Karpas-422 (cell line): ENCODE measurements around the gene TMEM161A. TPM values are rescaled to one million over a fixed set of nuclear protein-coding genes. Genes with fewer than 3 reads are reported as not detected.

Source experiments
- DNase-seq: peaks from one replicate; pipeline ENCODE4 v3.0.0-alpha.2; 2015
- H2AFZ ChIP-seq: fragments of 200-600 bp; sonication (generic); 2 replicates; pipeline ENCODE4 v1.6.1; 2014; ENCODE audit warnings: antibody characterized with exemption, low read length, mixed read lengths
- H3K27ac ChIP-seq: fragments of 200-600 bp; sonication (generic); 2 replicates; pipeline ENCODE4 v1.5.1; 2014; ENCODE audit warnings: mild to moderate bottlenecking, low read length, moderate library complexity
- H3K27me3 ChIP-seq: fragments of 200-600 bp; sonication (generic); 2 replicates; pipeline ENCODE4 v1.6.1; 2014; ENCODE audit warnings: low read length, mixed read lengths
- H3K36me3 ChIP-seq: fragments of 200-600 bp; sonication (generic); 2 replicates; pipeline ENCODE4 v1.6.1; 2014; ENCODE audit warnings: low read length, mixed read lengths; ENCODE audit not compliant: insufficient read depth
- H3K4me1 ChIP-seq: fragments of 200-600 bp; sonication (generic); 2 replicates; pipeline ENCODE4 v1.6.1; 2014; ENCODE audit warnings: mild to moderate bottlenecking, low read length, mixed read lengths
- H3K4me2 ChIP-seq: fragments of 200-600 bp; sonication (generic); 2 replicates; pipeline ENCODE4 v1.6.1; 2014; ENCODE audit warnings: low read length, low read depth, mild to moderate bottlenecking; ENCODE audit not compliant: poor library complexity, severe bottlenecking
- H3K4me3 ChIP-seq: fragments of 200-600 bp; sonication (generic); 2 replicates; pipeline ENCODE4 v1.5.1; 2014; ENCODE audit warnings: mild to moderate bottlenecking, antibody characterized with exemption, low read length, mixed read lengths
- H3K79me2 ChIP-seq: fragments of 200-600 bp; sonication (generic); 2 replicates; pipeline ENCODE4 v1.6.1; 2014; ENCODE audit warnings: mild to moderate bottlenecking, low read length, mixed read lengths
- H3K9ac ChIP-seq: fragments of 200-600 bp; sonication (generic); 2 replicates; pipeline ENCODE4 v1.6.0; 2014; ENCODE audit warnings: low read length
- H3K9me2 ChIP-seq: fragments of 200-600 bp; sonication (generic), shearing (Covaris generic); replicated peaks from 2 replicates; pipeline ENCODE4 v1.6.0; 2014; ENCODE audit warnings: mild to moderate bottlenecking, low read length, moderate library complexity; ENCODE audit not compliant: insufficient read depth
- H3K9me3 ChIP-seq: fragments of 300-700, 200-600 bp; sonication (generic); 2 replicates; pipeline ENCODE4 v1.6.1; 2014; ENCODE audit warnings: low read length, mixed read lengths
- H4K20me1 ChIP-seq: fragments of 200-600 bp; sonication (generic); 2 replicates; pipeline ENCODE4 v1.6.1; 2014; ENCODE audit warnings: mild to moderate bottlenecking, antibody characterized with exemption, low read length, low read depth; ENCODE audit not compliant: insufficient read depth
- total RNA-seq: library from RNA; depleted of rRNA; stranded (reverse); fragments of >200 nt; shearing (Covaris generic); gene quantifications from 2 replicates; pipeline ENCODE4 v1.2.3, GENCODE V29; 2014; ENCODE audit warnings: low replicate concordance

The TMEM161A gene
- total RNA-seq, 1 experiment from 2014 or later = 24.9 TPM

DNA sequence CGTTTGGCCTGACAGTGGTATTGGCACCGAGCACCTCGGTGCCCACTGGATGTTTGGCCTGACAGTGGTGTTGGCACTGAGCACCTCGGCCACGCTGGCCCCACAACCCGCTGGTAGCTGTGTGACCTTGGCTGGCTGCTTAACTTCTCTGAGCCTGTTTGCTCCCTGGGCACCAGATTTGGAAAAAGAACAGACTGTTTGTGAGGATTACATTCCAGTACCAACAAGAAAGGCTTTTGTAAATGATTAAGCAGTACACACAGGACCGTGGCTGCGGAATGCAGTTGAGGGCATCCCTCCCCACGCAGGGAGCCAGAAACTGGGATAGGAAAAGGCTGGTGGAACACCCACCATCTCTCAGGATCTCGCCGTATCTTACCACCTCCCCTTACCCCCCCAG, 42.6 kb downstream of the TMEM161A start:
- no peak overlapping the region for H3K9ac ChIP-seq
- no peak overlapping the region for H3K4me2 ChIP-seq
- no peaks in the 10 kb centered on the region for H4K20me1 ChIP-seq
- no peaks in the 10 kb centered on the region for H3K9me2 ChIP-seq
- H3K4me1 ChIP-seq = no peaks in the 10 kb centered on the region
- H3K36me3 ChIP-seq = no peaks in the 10 kb centered on the region
- H3K27ac ChIP-seq = no peak overlapping the region
- H3K4me3 ChIP-seq = no peak overlapping the region
- no peak overlapping the region for H2AFZ ChIP-seq
- H3K27me3 ChIP-seq = no peaks in the 10 kb centered on the region
- H3K79me2 ChIP-seq = no peaks in the 10 kb centered on the region
- DNase-seq = no peak
- no peaks in the 10 kb centered on the region for H3K9me3 ChIP-seq

DNA sequence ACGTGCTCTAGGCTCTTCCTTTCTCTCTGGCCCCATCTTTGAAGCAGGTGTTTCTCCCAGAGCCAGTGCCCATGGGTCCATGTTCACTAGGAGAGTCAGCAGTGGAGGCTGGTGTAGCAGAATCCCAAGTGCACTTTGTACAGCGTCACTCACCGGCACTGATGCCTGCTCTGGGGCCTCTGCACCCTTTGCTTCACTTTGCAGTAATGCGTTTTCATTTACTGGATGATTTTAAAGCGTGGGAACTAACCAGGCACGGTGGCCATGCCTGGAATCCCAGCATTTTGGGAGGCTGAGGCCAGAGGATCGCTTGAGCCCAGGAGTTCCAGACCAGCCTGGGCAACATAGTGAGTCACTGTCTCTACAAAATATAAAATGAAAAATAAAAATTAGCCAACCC, 43.8 kb downstream of the TMEM161A start:
- no peak for DNase-seq
- no peaks in the 10 kb centered on the region for H3K79me2 ChIP-seq
- H3K36me3 ChIP-seq = no peaks in the 10 kb centered on the region
- H3K27ac ChIP-seq = no peak overlapping the region
- no peak overlapping the region for H3K9ac ChIP-seq
- H4K20me1 ChIP-seq = no peaks in the 10 kb centered on the region
- peaks cover 6% of the 10 kb centered on the region for H3K4me1 ChIP-seq
- H2AFZ ChIP-seq = no peak overlapping the region
- no peaks in the 10 kb centered on the region for H3K9me2 ChIP-seq
- no peak overlapping the region for H3K4me2 ChIP-seq
- H3K4me3 ChIP-seq = no peak overlapping the region
- H3K27me3 ChIP-seq = no peaks in the 10 kb centered on the region
- H3K9me3 ChIP-seq = no peaks in the 10 kb centered on the region

DNA sequence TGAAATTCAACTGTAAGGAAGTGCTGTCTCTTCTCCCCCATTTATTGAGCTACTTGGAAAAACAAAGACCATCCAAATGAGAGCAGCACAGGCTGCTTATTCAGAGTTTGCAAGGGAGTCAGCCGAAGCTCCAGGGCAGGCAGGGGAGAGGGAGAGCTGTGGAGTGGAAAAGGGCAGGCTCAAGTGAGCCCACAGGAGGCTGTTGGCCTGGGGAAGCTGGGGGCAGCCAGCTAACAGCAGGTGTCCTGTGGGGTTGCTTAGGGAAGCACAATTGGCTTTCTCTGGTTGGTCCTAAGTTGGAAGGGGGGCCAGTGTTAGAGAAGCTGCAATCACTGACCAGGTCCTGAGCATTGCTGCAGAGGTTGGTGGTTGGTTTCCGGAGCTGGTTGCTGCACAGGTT, 50.6 kb downstream of the TMEM161A start:
- Histone ChIP-seq H3K27ac (no peak overlapping the region), H2AFZ (no peak overlapping the region), H3K4me1 (peaks cover 11% of the 10 kb centered on the region), H3K79me2 (no peaks in the 10 kb centered on the region), H3K9me3 (no peaks in the 10 kb centered on the region), H3K4me3 (no peak overlapping the region), H3K9ac (no peak overlapping the region), H3K9me2 (no peaks in the 10 kb centered on the region), H3K36me3 (no peaks in the 10 kb centered on the region), H4K20me1 (no peaks in the 10 kb centered on the region), H3K4me2 (no peak overlapping the region), H3K27me3 (no peaks in the 10 kb centered on the region)
- DNase-seq = no peak

DNA sequence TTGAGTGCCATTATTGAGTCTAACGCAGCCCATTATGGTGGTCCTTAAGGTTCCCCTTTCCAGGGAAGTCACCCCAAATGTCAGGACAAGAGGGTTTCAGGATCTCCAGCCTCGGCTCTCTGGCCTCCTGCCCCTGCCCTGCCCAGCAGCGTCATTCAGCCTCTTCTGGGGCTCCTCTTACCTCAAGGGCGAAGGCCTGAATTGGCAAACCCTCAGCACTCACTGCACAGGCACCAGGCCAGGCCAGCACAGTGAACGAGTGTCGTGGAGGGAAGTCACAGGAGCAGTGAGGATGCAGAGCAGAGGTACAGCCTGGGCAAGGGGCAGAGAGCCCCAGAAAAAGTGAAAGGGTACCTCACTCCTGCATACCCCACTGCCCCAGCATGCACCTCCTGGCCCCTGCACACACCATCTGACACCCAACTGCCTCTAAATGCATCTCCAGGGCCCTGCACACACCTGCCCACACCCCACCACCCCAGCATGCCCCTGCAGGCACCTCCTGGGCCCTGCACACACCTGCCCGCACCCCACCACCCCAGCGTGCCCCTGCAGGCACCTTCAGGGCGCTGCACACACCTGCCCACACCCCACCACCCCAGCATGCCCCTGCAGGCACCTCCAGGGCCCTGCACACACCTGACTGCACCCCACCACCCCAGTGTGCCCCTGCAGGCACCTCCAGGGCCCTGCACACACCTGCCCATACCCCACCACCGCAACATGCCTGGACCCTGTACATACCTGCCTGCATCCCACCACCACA, 54.7 kb downstream of the TMEM161A start:
- Histone ChIP-seq H3K4me2 (no peak overlapping the region), H4K20me1 (no peaks in the 10 kb centered on the region), H3K9me3 (no peaks in the 10 kb centered on the region), H3K4me1 (no peaks in the 10 kb centered on the region), H3K9me2 (no peaks in the 10 kb centered on the region), H3K27ac (no peak overlapping the region), H3K27me3 (no peaks in the 10 kb centered on the region), H3K36me3 (no peaks in the 10 kb centered on the region), H2AFZ (no peak overlapping the region), H3K9ac (no peak overlapping the region), H3K4me3 (no peak overlapping the region), H3K79me2 (no peaks in the 10 kb centered on the region)
- no peak for DNase-seq

DNA sequence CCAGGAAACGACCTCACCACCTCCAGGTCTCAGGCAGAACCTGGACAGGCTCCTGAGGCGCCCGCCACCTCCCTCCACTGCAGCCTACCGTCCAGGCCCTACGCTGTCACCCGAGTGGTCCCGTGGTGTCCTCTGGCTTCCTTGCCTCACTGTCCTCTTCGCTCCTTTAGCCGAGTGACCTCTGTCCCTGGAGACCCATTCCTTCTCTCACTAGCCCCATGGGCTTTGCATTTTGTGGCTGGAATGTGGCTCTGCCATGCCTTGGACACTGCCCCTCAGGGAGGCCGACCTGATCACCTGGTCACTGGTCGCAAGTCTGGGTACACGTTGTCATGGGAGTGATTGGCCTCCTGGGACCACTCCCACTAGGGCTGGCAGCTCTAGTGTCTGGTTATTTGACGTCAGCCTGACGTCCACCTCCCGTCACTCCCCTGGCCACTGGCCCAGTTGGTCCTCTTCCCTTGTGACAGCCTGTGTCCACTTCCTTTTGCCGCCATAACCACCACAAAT, 56.6 kb downstream of the TMEM161A start:
- Histone ChIP-seq H3K9me3 (no peaks in the 10 kb centered on the region), H3K79me2 (no peaks in the 10 kb centered on the region), H4K20me1 (no peaks in the 10 kb centered on the region), H3K4me2 (no peak overlapping the region), H3K27me3 (no peaks in the 10 kb centered on the region), H3K4me1 (no peaks in the 10 kb centered on the region), H3K4me3 (no peak overlapping the region), H2AFZ (no peak overlapping the region), H3K9ac (no peak overlapping the region), H3K36me3 (no peaks in the 10 kb centered on the region), H3K27ac (no peak overlapping the region), H3K9me2 (no peaks in the 10 kb centered on the region)
- no peak for DNase-seq

DNA sequence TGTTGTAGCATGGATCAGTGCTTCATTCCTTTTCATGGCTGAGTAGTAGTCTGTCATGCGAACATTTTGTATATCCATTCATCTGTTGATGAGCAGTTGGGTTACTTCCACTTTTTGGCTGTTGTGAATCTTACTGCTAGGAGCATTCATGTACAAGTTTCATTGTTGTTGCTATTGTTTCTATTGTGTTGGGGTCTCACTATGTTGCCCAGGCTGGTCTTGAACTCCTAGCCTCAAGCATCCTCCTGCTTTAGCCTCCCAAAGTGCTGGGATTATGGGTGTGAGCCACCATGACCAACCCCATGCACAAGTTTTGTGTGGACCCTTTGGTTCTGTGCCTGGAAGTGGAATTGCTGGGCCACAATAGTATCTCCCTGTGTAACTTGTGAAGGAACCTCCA, 58.7 kb downstream of the TMEM161A start:
- no peaks in the 10 kb centered on the region for H3K79me2 ChIP-seq
- no peaks in the 10 kb centered on the region for H3K9me3 ChIP-seq
- no peak overlapping the region for H3K4me3 ChIP-seq

DNA sequence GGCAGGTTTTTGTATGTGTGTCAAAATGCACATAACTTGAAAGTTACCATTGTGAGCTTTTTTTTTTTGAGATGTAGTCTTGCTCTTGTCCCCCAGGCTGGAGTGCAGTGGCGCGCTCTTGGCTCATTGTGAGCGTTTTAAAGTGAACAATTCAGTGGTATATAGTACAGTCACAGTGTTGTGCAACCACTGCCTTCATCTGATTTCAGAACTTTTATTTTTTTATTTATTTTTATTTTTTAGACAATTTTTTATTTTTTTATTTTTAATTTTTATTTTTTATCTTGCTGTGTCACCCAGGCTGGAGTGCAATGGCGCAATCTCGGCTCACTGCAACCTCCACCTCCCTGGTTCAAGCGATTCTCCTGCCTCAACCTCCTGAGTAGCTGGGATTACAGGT, 59.5 kb downstream of the TMEM161A start:
- Histone ChIP-seq H3K4me1 (no peaks in the 10 kb centered on the region), H3K9me3 (no peaks in the 10 kb centered on the region), H3K9me2 (no peaks in the 10 kb centered on the region), H3K36me3 (no peaks in the 10 kb centered on the region), H4K20me1 (peaks cover 10% of the 10 kb centered on the region; the same call in 1 of the 2 replicates), H3K27me3 (no peaks in the 10 kb centered on the region), H3K79me2 (no peaks in the 10 kb centered on the region), H2AFZ (no peak overlapping the region), H3K27ac (no peak overlapping the region), H3K9ac (no peak overlapping the region), H3K4me2 (no peak overlapping the region), H3K4me3 (no peak overlapping the region)
- no peak for DNase-seq

More for the DNA sequence above, 58.7 kb downstream of the TMEM161A start:
- no peaks in the 10 kb centered on the region for H3K4me1 ChIP-seq
- H3K36me3 ChIP-seq = no peaks in the 10 kb centered on the region
- H4K20me1 ChIP-seq = peaks cover 5% of the 10 kb centered on the region; the same call in 1 of the 2 replicates
- H3K9me2 ChIP-seq = no peaks in the 10 kb centered on the region
- H2AFZ ChIP-seq = no peak overlapping the region
- DNase-seq = no peak
- H3K4me2 ChIP-seq = no peak overlapping the region
- no peaks in the 10 kb centered on the region for H3K27me3 ChIP-seq
- H3K27ac ChIP-seq = no peak overlapping the region
- H3K9ac ChIP-seq = no peak overlapping the region

DNA sequence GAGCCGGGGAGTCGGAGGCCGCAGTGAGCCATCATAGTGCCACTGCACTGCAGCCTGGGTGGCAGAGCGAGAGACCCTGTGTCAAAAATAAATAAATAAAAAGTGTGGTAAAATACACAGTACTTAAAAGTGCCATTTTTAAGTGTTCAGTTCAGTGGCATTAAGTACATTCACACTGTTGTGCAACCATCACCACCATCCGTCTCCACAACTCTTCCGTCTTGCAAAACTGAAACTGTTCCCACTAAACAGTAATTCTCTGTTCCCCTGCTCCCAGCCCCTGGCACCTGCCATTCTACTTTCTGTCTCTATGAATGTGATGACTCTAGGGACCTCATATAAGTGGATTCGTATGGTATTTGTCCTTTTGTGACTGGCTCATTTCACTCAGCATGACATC, 61.2 kb downstream of the TMEM161A start:
- Histone ChIP-seq H3K4me2 (no peak overlapping the region), H3K4me1 (no peaks in the 10 kb centered on the region)

More for the DNA sequence above, 61.2 kb downstream of the TMEM161A start:
- H3K27me3 ChIP-seq = no peaks in the 10 kb centered on the region
- no peak overlapping the region for H3K27ac ChIP-seq
- no peaks in the 10 kb centered on the region for H3K36me3 ChIP-seq
- H3K9me2 ChIP-seq = no peaks in the 10 kb centered on the region
- no peak overlapping the region for H3K9ac ChIP-seq
- H2AFZ ChIP-seq = no peak overlapping the region
- no peaks in the 10 kb centered on the region for H3K9me3 ChIP-seq
- peaks cover 10% of the 10 kb centered on the region; the same call in 1 of the 2 replicates for H4K20me1 ChIP-seq
- no peaks in the 10 kb centered on the region for H3K79me2 ChIP-seq
- no peak for DNase-seq
- no peak overlapping the region for H3K4me3 ChIP-seq
